SHP77 treated with DMSO at 0.1 percent for 48 hours (cell line): ENCODE measurements around the gene PKIG.

Source experiments
- DNase-seq: peaks from one replicate; lab custom pipeline; 2025; lab: John Stamatoyannopoulos, UW

Gene PKIG

GRCh38 chr20:44596876-44597275, 14.5 kb downstream of the PKIG start:
- no peak for DNase-seq

- no peak for DNase-seq
Observed at GRCh38 chr20:44597516-44597915, 15.1 kb downstream of the PKIG start.

DNA sequence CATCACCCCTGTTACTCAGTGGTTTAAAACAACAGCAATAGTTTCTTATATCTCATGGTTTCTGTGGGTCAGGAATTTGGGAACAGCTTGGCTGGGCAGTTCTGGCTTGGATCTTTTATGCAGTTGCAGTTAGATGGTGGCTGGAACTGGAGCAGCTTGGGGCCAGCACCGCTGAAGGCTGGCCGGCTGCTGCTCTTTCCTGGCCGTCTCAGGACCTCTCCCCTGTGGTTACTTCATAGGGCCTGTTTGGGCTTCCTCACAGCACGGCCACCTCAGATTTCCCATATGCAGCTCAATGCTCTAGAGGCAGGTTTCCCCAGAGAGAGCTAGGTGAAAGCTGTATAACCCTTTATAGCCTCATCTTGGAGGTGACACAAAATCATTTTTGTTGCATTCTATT, 15.6 kb downstream of the PKIG start:
- DNase-seq = no peak

DNA sequence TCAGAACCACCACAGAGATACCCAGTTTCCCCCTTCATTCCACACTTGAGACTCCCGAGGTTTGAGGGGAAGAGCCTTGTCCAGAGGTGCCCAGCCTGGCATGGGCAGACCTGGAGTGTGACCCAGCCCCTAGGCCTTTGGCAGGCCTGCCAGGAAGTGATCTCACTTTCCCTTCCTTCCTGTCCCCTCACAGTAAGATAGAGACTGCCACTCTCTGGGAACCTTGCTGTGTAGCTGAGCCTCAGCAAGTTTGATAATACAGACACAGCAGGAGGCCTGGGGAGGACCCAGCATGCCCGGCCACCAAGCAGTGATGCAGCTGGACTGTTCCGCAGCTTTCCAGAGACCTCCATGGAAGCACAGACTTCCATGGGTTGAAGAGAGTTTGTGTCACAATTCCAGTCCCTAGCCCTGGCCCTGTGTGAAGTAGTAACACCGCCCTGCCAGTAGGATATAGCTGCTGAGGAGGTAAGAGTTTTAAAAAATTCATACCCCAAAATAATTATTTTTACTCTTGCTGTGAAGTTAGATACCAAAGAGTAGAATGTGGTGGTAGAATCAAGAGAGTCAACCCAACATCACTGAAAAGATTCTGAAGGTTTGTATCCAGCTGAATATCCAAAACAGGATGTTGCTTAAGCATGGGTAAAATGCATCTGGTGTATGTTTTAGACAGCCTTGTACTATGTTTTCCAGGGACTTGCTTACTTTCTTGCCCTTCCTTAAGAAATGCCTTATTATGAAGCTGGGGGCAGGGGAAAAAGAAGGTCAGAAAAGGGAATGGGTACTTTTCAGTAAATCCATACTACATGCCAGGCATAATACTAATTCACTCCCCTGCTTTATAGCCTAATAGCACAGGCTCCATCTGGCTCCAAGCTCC, 16.3 kb downstream of the PKIG start:
- no peak for DNase-seq

- no peak for DNase-seq
Observed at GRCh38 chr20:44599715-44600114, 17.3 kb downstream of the PKIG start.

DNA sequence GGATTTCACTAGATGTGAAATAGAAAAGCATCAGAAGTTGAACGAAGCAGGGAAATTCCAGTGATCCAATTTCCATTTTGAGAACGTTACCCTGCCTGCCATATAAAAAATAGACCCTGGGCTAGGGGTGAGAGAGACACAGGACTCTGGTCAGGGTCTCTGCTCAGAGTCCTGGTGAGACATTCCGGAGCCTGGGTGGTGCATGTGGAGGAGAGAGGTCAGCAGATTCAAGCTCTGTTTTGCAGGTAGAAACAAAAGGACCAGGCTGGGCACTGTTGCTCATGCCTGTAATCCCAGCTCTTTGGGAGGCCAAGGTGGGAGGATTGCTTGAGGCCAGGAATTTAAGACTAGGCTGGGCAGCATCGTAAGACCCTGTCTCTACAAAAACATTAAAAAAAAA, 17.9 kb downstream of the PKIG start:
- DNase-seq = no peak

DNA sequence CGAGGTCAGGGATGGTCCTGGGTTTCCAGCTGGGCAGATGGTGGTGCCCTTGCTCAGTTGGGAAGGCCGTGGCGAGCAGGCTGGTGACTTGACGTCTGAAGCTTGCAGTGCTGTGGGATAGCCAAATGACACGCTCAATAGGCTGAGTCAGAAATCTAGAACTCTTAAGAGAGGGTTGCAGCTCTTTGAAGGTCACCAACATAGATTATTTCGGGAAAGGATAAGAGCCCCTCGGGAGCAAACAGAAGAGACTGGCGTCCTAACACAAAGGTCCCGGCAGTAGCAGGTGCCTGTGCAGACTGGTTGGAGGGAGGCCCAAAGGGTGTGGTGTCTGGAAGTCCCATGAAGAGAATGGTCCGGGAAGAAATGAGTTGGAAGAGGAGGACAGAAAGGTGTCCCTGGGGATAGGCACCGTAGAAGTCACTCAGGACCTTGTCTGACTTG, 18.4 kb downstream of the PKIG start:
- no peak for DNase-seq

- DNase-seq = no peak
Observed at GRCh38 chr20:44601236-44601671, 18.9 kb downstream of the PKIG start.

DNA sequence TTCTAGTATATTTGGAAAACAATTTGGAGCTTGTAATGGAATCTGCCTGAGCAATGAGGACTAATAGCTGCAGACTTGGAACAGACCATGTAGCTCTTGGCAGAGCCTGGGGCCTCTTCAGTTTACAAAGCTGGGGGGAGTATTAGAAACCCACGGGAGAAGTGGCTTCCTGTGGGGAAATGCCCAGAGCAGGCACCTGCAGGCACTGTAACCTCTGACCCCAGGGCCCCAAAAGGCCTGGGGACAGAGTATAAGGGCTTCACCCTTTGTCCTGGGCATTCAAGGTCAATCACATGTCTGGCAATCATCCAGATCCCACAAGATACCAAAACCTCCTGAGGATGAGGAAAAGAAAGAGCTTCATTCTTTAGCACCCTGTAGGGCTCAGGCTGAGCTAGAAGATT, 19.4 kb downstream of the PKIG start:
- no peak for DNase-seq

GRCh38 chr20:44603327-44603726, 20.9 kb downstream of the PKIG start:
- DNase-seq = no peak

DNA sequence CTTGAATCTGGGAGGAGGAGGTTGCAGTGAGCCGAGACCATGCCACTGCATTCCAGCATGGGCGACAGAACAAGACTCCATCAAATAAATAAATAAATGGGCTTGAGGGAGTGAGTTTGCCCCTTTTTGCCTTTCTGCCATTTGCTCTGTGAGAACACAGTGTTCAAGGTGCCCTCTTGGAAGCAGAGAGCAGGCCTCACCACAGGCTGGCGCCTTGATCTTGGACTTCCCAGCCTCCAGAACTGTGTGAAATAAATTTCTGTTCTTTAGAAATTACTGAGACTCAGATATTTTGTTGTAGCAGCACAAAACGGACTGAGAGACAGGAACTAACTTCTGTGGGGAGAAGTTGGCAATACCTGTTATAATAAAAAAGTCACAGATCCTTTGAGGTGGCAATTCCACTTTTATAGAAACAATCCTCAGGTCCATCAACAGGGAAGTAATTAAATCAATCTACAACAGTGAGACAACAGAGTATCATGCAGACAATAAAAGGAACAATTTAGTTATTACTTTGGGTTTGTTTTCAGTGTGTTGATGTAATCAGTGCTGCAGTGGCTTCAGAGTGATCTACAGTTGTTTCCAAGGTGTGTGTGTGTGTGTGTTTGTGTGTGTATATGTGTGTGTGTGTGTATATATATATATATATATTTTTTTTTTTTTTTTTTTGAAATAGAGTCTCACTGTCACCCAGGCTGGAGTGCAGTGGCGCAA, 24.5 kb downstream of the PKIG start:
- no peak for DNase-seq

DNA sequence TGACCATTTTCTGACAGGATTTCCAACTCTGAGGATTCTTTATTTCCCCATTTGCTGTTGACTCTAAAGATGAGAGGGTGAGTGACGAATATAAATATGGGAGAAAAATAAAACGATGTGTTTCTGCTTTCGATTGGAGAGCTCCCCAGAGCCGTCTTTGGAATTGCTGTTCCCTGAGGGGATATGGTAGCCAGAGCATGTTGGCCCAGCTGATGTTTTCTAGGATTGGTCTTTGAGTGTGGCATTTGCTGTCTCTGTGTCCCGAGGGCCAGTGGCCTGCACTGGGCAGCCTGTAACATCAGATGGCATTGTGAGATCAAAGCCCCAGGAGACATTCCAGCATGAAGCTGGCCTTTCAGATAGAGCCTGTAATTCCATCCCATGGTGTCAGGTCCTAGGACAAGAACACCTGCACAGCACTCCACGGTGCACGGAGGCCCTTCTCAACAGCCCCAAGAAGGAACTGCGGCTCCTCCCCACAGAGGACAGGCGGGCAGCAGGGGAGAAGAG, 26.7 kb downstream of the PKIG start:
- no peak for DNase-seq

GRCh38 chr20:44609516-44610312, 27.3 kb downstream of the PKIG start:
- peak; percentile 67 for DNase-seq

- DNase-seq = no peak
Observed at GRCh38 chr20:44610313-44610962, 28.1 kb downstream of the PKIG start.

DNA sequence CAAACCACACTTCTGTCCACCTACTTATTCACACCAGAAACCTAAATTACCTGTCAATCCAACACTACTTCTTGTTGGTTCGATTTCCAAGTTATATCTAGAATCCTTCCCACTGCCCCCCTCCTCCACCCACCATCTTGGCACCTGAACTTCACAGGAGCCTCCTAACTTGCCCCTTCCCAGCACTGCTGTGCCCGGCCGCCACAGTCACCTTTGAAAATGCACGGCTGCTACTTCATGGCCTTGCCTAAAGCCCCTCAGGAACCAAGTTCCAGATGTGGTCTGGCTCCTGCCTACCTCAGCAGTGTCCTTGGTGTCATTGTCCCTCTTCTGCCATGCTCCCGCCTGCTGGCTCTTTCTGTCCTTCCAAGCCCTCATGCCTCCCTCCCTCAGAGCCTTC, 31.2 kb downstream of the PKIG start:
- no peak for DNase-seq

DNA sequence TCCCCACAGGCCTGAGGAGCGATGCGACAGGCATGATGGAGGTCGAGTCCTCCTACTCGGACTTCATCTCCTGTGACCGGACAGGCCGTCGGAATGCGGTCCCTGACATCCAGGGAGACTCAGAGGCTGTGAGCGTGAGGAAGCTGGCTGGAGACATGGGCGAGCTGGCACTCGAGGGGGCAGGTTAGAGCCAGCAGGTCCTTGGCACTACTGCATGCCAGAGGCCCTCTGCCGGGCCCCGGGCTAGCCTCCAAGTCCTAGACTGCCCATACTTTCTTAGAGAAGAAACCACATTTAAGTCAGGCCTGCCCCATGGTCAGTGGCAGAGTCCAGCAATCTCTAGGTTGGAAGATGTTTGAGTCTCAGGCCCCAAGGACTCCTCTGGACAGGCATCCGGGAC, 32.1 kb downstream of the PKIG start:
- DNase-seq = no peak

DNA sequence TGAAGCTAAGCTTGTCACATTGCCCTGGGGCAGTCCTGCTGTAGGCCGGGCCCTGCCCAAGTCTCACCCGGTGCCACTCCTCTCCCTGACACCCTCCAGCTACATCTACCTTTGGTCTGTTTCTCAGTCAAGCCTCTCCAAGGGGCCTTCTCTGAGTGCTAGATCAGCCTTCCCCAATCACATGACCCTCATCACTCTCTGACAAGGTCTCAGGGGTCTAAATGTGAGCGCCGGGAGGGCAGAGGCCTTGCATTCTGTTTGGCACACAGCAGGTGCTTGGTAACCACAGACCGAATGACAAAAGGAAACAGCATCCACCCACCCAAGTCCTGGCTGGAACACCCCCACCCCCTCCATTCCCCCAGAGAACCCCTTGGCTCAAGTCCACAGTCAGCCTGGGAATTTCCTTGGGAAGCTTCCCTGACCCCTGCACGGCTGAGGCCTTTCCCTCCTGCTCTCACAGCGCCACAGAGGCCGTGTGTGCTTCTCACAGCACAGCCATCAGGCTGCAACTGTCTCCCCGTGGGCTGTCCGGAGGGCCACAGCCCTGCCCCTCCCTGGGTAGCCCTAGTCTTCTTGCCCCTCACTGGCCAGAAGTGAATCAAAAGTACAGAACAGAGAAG, 32.9 kb downstream of the PKIG start:
- no peak for DNase-seq

DNA sequence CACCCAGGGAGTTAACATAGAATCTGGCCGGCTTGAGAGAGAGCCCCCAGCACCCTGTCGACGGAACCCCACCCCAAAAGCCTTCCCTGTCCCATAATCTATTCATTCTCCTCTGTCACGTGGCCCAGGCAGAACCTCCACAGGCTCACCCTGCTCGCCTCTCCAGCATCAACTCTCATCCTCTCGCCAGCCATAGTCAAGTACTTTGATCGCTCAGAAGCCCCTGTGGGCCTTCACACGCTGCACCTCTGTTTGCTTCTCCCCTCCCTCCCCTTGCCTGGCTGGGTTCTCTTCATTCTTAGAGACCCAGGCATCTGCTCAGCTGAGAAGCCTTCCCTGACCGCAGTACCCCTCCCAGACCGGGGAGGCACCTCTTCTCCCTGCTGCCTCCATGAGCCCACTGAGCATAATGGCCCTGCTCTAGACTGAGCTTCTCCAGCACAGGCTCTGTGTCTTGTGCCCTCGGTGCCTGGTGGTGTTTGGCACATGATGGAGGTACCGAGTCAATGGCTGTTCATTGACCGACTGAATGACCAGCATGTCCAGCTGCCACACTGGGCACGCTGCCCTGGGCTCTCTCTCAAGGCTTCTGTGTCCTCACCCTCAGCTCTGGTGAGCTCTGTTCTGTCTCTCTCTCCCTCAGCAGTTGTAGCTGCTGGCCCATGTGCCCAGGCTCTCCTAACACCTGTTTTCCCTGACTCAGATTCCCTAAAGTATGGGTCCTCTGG, 33.7 kb downstream of the PKIG start:
- no peak for DNase-seq

DNA sequence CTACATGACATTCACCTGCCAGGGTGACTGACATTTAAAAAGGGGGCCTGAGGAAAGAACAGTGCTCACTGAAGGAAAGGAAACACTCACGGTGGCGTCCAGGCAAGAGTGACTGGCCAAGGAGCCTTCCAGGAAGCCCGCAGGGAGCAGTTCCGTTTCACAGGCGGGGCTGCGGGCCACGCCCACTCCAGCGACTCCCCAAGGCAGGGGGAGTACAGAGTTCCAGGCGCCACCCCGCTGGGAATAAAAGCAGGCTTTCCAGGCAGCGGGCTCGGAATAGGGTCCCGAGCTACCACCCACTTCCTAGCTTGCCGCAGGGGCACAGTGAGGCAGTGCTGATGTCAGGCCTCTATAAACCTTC, 34.2 kb downstream of the PKIG start:
- DNase-seq = no peak

- DNase-seq = no peak
Observed at GRCh38 chr20:44618318-44618731, 35.9 kb downstream of the PKIG start.

DNA sequence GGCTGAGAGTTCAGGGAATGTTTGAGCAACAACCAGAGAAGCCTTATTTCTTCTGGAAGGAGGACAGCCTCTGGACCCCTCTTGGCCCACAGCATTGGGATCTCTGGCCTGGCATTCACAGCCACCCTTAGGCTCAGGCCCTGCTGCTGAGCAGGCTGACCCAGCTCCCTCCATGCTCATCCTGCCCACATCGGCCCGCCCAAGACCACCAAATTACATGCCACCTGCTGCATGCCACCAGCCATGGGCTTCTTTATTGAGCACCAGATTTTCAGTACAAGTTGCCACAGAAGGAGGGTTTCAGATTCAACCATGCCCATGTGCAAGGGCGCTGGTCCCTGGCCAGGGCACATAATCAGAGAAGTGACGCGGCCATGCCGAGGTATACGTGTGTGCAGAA, 36.9 kb downstream of the PKIG start:
- no peak for DNase-seq
